DND-41 (cell line): ENCODE results near the gene CCDC157.
A peak's percentile ranks its signal among the peaks of the same experiment; 100 is the strongest.
"Not testable (repeated sequence)": the region's sequence is repeated elsewhere in the genome, so short reads cannot be mapped to it uniquely, and the experiment has no call there.

Experiments
- ATAC-seq: fragments of 200-7000 bp; cut with Tn5 transposase; 3 replicates; pipeline ENCODE4 v1.9.1; 2021; ENCODE audit warnings: low read depth; ENCODE audit not compliant: insufficient read depth
- DNase-seq: peaks from one replicate; pipeline ENCODE4 v3.0.0-alpha.2; 2020
- H2AFZ ChIP-seq: 2 replicates; pipeline ENCODE4 v1.6.0; 2012; ENCODE audit warnings: low read depth, low read length
- H3K27ac ChIP-seq: 2 replicates; pipeline ENCODE4 v1.5.1; 2012; ENCODE audit warnings: low read length, inconsistent platforms
- H3K27me3 ChIP-seq: fragments of 200-600 bp; sonication (generic); 2 replicates; pipeline ENCODE4 v1.6.0; 2012; ENCODE audit warnings: low read length, mild to moderate bottlenecking, inconsistent platforms; ENCODE audit not compliant: insufficient read depth, poor library complexity
- H3K36me3 ChIP-seq: 2 replicates; pipeline ENCODE4 v1.5.1; 2012; ENCODE audit warnings: low read length, inconsistent platforms; ENCODE audit not compliant: insufficient read depth
- H3K4me1 ChIP-seq: 2 replicates; pipeline ENCODE4 v1.5.1; 2012; ENCODE audit warnings: mild to moderate bottlenecking, low read length; ENCODE audit not compliant: insufficient read depth
- H3K4me2 ChIP-seq: 2 replicates; pipeline ENCODE4 v1.6.0; 2012; ENCODE audit warnings: mild to moderate bottlenecking, moderate library complexity, low read length, inconsistent platforms; ENCODE audit not compliant: insufficient read depth
- H3K4me3 ChIP-seq, 2 experiments: fragments of 200-600 bp in 1 of 2; shearing (Covaris generic) in 1 of 2; 2 replicates each; pipeline ENCODE4 v1.5.1; 2012 to 2016; ENCODE audit warnings: inconsistent platforms in 2 of 2, low read length in 2 of 2, mild to moderate bottlenecking in 2 of 2, low read depth in 1 of 2, moderate library complexity in 1 of 2
- H3K79me2 ChIP-seq: 2 replicates; pipeline ENCODE4 v1.6.0; 2012; ENCODE audit warnings: low read length, inconsistent platforms; ENCODE audit not compliant: insufficient read depth
- H3K9ac ChIP-seq: 2 replicates; pipeline ENCODE4 v1.6.0; 2012; ENCODE audit warnings: low read depth, mild to moderate bottlenecking, inconsistent platforms, low read length, moderate library complexity
- H3K9me3 ChIP-seq: 2 replicates; pipeline ENCODE4 v1.5.1; 2012; ENCODE audit warnings: low read length, moderate library complexity, mild to moderate bottlenecking, inconsistent platforms; ENCODE audit not compliant: insufficient read depth, severe bottlenecking
- H4K20me1 ChIP-seq: 2 replicates; pipeline ENCODE4 v1.6.0; 2012; ENCODE audit warnings: low read length; ENCODE audit not compliant: insufficient read depth
- CTCF ChIP-seq: IDR thresholded peaks from 2 replicates; pipeline ENCODE4 v1.5.1; 2012; ENCODE audit warnings: borderline replicate concordance, low read length, moderate library complexity, mild to moderate bottlenecking; ENCODE audit not compliant: poor library complexity, severe bottlenecking; ENCODE audit errors: extremely low read depth
- EZH2 ChIP-seq: IDR thresholded peaks from 3 replicates; pipeline ENCODE4 v1.6.1; 2012; ENCODE audit warnings: borderline replicate concordance, low read depth, mild to moderate bottlenecking, moderate library complexity, low read length, inconsistent platforms; ENCODE audit not compliant: severe bottlenecking

CCDC157 gene

GRCh38 chr22:30400159-30400558 is 43.4 kb downstream of the CCDC157 start:
- H3K4me2 ChIP-seq: 0 out of 2 replicates have a peak overlapping the region, but pooled peaks have one; percentile 18
- no peak overlapping the region for H3K9ac ChIP-seq
- no peaks in the 10 kb centered on the region for H3K9me3 ChIP-seq
- ATAC-seq: no peak
- no peaks in the 10 kb centered on the region for H3K27me3 ChIP-seq
- H3K36me3 ChIP-seq: peaks cover 38% of the 10 kb centered on the region
- H3K79me2 ChIP-seq: peaks cover 64% of the 10 kb centered on the region
- DNase-seq: no peak
- peaks cover 29% of the 10 kb centered on the region for H4K20me1 ChIP-seq
- no peak overlapping the region for H3K4me3 ChIP-seq
- H3K4me1 ChIP-seq: peaks cover 41% of the 10 kb centered on the region
- TF ChIP-seq EZH2 (no peak), CTCF (no peak)
- H2AFZ ChIP-seq: no peak overlapping the region
- H3K27ac ChIP-seq: peak overlapping the region; percentile 30

GRCh38 chr22:30401024-30401423 is 44.2 kb downstream of the CCDC157 start:
- peaks cover 47% of the 10 kb centered on the region for H3K36me3 ChIP-seq
- not testable (repeated sequence) for ATAC-seq

GRCh38 chr22:30402028-30402765 is 45.4 kb downstream of the CCDC157 start:
- Histone ChIP-seq H2AFZ (no peak overlapping the region), H3K4me2 (no peak overlapping the region)

More at GRCh38 chr22:30401024-30401423, 44.2 kb downstream of the CCDC157 start:
- H3K27me3 ChIP-seq, H3K9ac ChIP-seq, H3K27ac ChIP-seq, H2AFZ ChIP-seq, DNase-seq, H3K4me3 ChIP-seq, H3K4me2 ChIP-seq, H3K9me3 ChIP-seq: not testable (repeated sequence)
- Histone ChIP-seq H3K79me2 (peaks cover 67% of the 10 kb centered on the region), H4K20me1 (peaks cover 35% of the 10 kb centered on the region), H3K4me1 (peaks cover 38% of the 10 kb centered on the region)

GRCh38 chr22:30402766-30403104 is 45.9 kb downstream of the CCDC157 start:
- not testable (repeated sequence) for H2AFZ ChIP-seq, H3K4me2 ChIP-seq, H3K9me3 ChIP-seq, H3K4me3 ChIP-seq, H3K27me3 ChIP-seq, H3K9ac ChIP-seq, ATAC-seq, DNase-seq, H3K27ac ChIP-seq
- H3K79me2 ChIP-seq: peaks cover 49% of the 10 kb centered on the region
- peaks cover 25% of the 10 kb centered on the region for H3K4me1 ChIP-seq
- H3K36me3 ChIP-seq: peaks cover 64% of the 10 kb centered on the region
- peaks cover 35% of the 10 kb centered on the region for H4K20me1 ChIP-seq

More at GRCh38 chr22:30402028-30402765, 45.4 kb downstream of the CCDC157 start:
- Histone ChIP-seq H3K36me3 (peaks cover 58% of the 10 kb centered on the region), H3K4me1 (peaks cover 30% of the 10 kb centered on the region), H4K20me1 (peaks cover 35% of the 10 kb centered on the region), H3K79me2 (peaks cover 55% of the 10 kb centered on the region), H3K9ac (no peak overlapping the region), H3K4me3 (no peak overlapping the region), H3K9me3 (no peaks in the 10 kb centered on the region), H3K27me3 (no peaks in the 10 kb centered on the region), H3K27ac (no peak overlapping the region)
- DNase-seq (no peak), ATAC-seq (no peak)
- TF ChIP-seq EZH2 (no peak), CTCF (no peak)
